Esophagus (tissue), 2 donors: Measurements from ENCODE around the gene PTGES2. TPM values are rescaled to one million over a fixed set of nuclear protein-coding genes. Genes with fewer than 3 reads are reported as not detected.

Experiments
- H3K27ac ChIP-seq, 2 donors: one replicate each; pipeline ENCODE4 v1.5.1; 2013; ENCODE audit warnings: low read depth in 2 of 2, mild to moderate bottlenecking in 2 of 2, inconsistent platforms in 1 of 2, low read length in 1 of 2, moderate library complexity in 1 of 2
- H3K27me3 ChIP-seq, 2 donors: one replicate each; pipeline ENCODE4 v1.6.1; 2013; ENCODE audit warnings: low read length in 2 of 2, control low read depth in 1 of 2, mild to moderate bottlenecking in 1 of 2; ENCODE audit not compliant: insufficient read depth in 2 of 2, control insufficient read depth in 1 of 2
- H3K36me3 ChIP-seq, 2 donors: one replicate each; pipeline ENCODE4 v1.6.1; 2013; ENCODE audit warnings: low read length in 1 of 2; ENCODE audit not compliant: control insufficient read depth in 2 of 2, insufficient read depth in 2 of 2
- H3K4me1 ChIP-seq, 2 donors: one replicate each; pipeline ENCODE4 v1.6.1; 2013; ENCODE audit warnings: low read length in 1 of 2; ENCODE audit not compliant: control insufficient read depth in 2 of 2, insufficient read depth in 2 of 2
- H3K4me3 ChIP-seq, 2 donors: one replicate each; pipeline ENCODE4 v1.5.1; 2013; ENCODE audit warnings: low read length in 2 of 2, mild to moderate bottlenecking in 2 of 2, low read depth in 1 of 2, moderate library complexity in 1 of 2
- H3K9me3 ChIP-seq, 2 donors: one replicate each; pipeline ENCODE4 v1.6.1; 2013; ENCODE audit warnings: mild to moderate bottlenecking in 2 of 2, low read depth in 1 of 2, low read length in 1 of 2, moderate library complexity in 1 of 2; ENCODE audit not compliant: control insufficient read depth in 2 of 2, insufficient read depth in 1 of 2
- WGBS, 2 donors: extraction: QIAGEN DNeasy Blood & Tissue Kit; methylation state at CpG; one replicate each; pipeline ENCODE4 v1.1.7; 2013; 5-methylcytosine and 5-hydroxymethylcytosine counted together
- polyA plus RNA-seq, 2 donors: library from polyadenylated mRNA; stranded (reverse); fragments of 200-250 nt; gene quantifications; one replicate each; pipeline ENCODE4 v1.2.3, GENCODE V29; 2013
- donor health status: healthy with polysubstance abuse.
- donor health status: Bipolar disorder and iron deficiency.

Gene PTGES2
- polyA plus RNA-seq, 2 donors: 59.0 to 59.4 TPM

DNA sequence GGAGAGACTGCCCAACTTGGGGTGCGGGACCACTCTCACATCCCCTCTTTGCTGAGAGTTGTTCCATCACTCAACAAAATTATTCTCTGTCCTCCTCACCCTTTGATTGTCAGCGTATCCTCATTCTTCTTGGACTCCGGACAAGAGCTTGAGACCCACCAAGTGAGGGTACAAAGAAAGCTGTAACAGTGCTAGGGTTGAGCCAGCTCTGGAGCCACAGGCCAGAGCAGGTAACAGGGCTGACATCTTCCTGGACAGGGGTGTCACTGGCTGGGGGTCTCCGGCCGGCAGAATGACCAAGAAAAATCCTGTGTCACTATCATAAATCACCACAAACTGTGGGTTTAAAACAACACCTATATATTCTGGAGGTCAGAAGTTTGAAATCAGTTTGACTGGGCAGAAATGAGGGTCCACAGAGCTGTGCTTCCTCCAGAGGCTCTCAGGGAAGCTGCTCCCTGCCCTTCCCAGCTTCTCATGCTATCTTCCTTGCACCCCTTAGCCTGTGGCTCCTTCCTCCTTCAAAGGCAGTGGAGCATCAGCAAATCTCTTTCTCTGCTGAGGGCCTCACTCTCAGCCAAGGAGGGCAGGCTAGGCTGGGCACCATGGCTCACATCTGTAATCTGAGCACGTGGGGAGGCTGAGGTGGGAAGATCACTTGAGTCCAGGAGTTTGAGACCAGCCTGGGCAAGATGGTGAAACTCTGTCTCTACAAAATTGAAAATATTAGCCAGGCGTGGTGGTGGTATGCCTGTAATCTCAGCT lies 28.4 kb upstream of the PTGES2 start:
- H3K4me1 ChIP-seq: peaks cover 3 to 10% of the 10 kb centered on the region in 2 donors
- H3K4me3 ChIP-seq: no peak overlapping the region
- no peaks in the 10 kb centered on the region for H3K27me3 ChIP-seq
- no peaks in the 10 kb centered on the region for H3K36me3 ChIP-seq
- WGBS, 2 donors: 77 to 85% methylated on average over 7 of the region's 7 CpGs
- H3K27ac ChIP-seq: no peak overlapping the region
- no peaks in the 10 kb centered on the region for H3K9me3 ChIP-seq

DNA sequence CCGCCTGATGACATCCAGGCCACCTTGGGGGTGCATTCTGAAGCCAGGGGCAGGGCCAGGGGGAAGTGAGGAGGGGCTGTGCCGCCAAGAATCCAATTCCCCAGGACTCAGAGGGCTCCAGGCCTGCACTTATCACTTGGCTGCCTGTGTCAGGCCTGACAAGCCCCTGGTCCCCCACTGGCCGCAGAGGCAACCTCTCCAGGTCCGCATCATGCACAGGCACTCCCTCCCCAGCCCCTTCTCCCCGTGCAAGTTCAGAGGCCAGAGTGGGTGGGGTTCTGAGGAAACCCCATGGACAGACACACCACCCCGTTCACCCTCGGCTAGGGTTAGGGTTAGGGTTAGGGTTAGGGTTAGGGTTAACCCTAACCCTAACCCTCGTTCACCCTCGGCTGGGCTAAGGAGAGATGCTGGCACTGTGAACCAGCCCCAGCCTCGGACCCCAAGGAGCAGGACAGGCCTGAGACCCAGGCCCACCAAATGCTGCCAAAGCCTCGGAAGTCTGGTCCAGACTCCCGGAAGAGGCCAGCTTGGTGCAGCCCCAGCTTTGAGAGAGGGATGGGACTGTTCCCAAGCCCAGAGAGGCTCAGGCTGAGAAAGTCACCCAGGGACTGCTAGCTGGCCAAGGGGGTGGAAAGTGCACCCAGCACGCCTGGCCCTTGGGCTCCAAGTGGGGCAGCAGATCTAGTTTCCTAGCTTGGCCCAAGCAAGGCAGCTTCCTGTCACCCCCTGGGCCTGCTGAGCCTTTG lies 26.6 kb upstream of the PTGES2 start:
- peaks cover 0 to 18% of the 10 kb centered on the region in 2 donors for H3K4me1 ChIP-seq
- no peaks in the 10 kb centered on the region for H3K27me3 ChIP-seq
- no peaks in the 10 kb centered on the region for H3K9me3 ChIP-seq
- no peak overlapping the region for H3K4me3 ChIP-seq
- peaks cover 0 to 2% of the 10 kb centered on the region in 2 donors for H3K36me3 ChIP-seq
- H3K27ac ChIP-seq: peak overlapping the region in 1 of 2 donors; percentile 34
- WGBS, 2 donors: 87 to 90% methylated on average over 13 of the region's 13 CpGs

- Histone ChIP-seq H3K27ac (no peak overlapping the region), H3K9me3 (no peaks in the 10 kb centered on the region), H3K27me3 (no peaks in the 10 kb centered on the region), H3K4me1 (peaks cover 0 to 27% of the 10 kb centered on the region in 2 donors), H3K4me3 (no peak overlapping the region), H3K36me3 (peaks cover 0 to 3% of the 10 kb centered on the region in 2 donors)
- WGBS, 2 donors: 87 to 88% methylated on average over 26 of the region's 26 CpGs
Measured at GRCh38 chr9:128153060-128153946, 25.8 kb upstream of the PTGES2 start.

GRCh38 chr9:128152133-128153059 lies 24.9 kb upstream of the PTGES2 start:
- no peaks in the 10 kb centered on the region for H3K27me3 ChIP-seq
- peak overlapping the region in 1 of 2 donors; percentile 25 for H3K27ac ChIP-seq
- peaks cover 0 to 29% of the 10 kb centered on the region in 2 donors for H3K4me1 ChIP-seq
- H3K4me3 ChIP-seq: no peak overlapping the region
- peaks cover 0 to 4% of the 10 kb centered on the region in 2 donors for H3K36me3 ChIP-seq
- H3K9me3 ChIP-seq: no peaks in the 10 kb centered on the region
- 92% methylated on average over 13 of the region's 13 CpGs for WGBS, 2 donors

DNA sequence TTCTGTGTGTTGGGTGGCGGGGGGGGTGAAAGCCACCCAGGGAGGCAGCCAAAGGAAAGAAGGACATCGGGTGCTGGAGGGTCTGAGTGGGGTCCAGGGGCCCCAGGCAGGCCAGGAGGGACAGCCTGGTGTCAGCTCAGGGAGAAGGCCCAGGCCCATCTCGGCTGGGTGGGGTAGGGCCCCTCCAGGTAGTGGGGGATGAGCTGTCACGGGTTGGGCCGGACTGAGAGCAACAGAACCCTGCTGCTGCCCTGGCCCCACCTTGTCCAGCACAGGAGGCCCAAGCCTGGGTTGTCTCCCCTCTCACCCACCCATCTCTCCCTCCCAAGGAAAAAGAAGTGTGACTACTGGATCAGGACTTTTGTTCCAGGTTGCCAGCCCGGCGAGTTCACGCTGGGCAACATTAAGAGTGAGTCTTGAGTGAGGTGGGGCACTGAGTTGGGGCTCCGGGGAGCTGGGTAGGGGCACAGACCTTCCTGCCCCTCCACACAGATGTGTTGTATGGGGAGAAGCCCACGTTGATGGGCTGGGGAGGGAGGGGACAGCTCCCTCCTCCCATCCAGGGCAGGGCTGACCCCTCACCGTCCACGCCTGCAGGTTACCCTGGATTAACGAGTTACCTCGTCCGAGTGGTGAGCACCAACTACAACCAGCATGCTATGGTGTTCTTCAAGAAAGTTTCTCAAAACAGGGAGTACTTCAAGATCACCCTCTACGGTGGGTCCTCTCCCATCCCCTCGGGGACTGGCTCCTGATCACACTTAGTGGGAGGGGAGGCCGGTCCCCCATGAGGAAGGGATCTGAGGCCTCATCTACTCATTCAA lies 24.0 kb upstream of the PTGES2 start:
- H3K36me3 ChIP-seq: peaks cover 0 to 4% of the 10 kb centered on the region in 2 donors
- H3K9me3 ChIP-seq: no peaks in the 10 kb centered on the region
- peak overlapping the region in 1 of 2 donors; percentile 36 for H3K4me3 ChIP-seq
- H3K27me3 ChIP-seq: no peaks in the 10 kb centered on the region
- peak overlapping the region; percentile 6 to 95 for H3K27ac ChIP-seq
- peaks cover 0 to 31% of the 10 kb centered on the region in 2 donors for H3K4me1 ChIP-seq
- 86 to 89% methylated on average over 15 to 18 of the region's 18 CpGs for WGBS, 2 donors

GRCh38 chr9:128150594-128151308 lies 23.2 kb upstream of the PTGES2 start:
- Histone ChIP-seq H3K4me3 (peak overlapping the region; percentile 36 to 45), H3K36me3 (peaks cover 0 to 4% of the 10 kb centered on the region in 2 donors), H3K27me3 (no peaks in the 10 kb centered on the region), H3K4me1 (peaks cover 0 to 37% of the 10 kb centered on the region in 2 donors), H3K27ac (peak overlapping the region; percentile 43 to 95), H3K9me3 (no peaks in the 10 kb centered on the region)
- WGBS, 2 donors: 62 to 66% methylated on average over 19 of the region's 19 CpGs

DNA sequence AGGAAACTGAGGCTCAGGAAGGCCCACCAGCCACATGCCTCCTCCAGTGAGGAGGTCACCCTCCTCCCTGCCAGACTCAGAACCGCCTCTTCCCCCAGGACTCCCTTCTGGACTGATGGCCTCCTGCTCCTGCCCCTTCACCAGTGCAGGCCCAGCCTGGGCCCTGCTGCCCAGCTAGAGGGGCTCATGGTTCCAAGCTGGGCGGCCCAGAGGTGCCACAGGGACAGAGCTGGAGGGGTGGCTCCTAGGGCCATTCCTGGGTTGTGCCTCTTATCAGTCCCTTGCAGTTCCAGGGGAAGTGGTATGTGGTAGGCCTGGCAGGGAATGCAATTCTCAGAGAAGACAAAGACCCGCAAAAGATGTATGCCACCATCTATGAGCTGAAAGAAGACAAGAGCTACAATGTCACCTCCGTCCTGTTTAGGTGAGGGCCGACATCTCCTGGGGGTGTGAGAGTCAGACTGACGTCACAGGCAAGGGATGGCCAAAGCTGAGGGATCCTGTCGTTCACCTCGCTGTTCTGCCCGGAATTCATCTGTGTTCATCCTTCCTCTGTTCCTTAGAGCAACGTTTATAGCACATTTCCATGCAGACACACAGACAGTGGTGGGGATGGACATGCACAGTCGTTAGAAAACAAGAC lies 22.5 kb upstream of the PTGES2 start:
- peak overlapping the region; percentile 35 to 45 for H3K4me3 ChIP-seq
- peaks cover 0 to 38% of the 10 kb centered on the region in 2 donors for H3K4me1 ChIP-seq
- no peaks in the 10 kb centered on the region for H3K27me3 ChIP-seq
- peak overlapping the region; percentile 86 to 95 for H3K27ac ChIP-seq
- 62 to 66% methylated on average over 11 of the region's 11 CpGs for WGBS, 2 donors
- no peaks in the 10 kb centered on the region for H3K9me3 ChIP-seq
- peaks cover 0 to 4% of the 10 kb centered on the region in 2 donors for H3K36me3 ChIP-seq
